KOPT-K1 (cell line): ENCODE results near the gene PTPRN2.
A peak's percentile ranks its signal among the peaks of the same experiment; 100 is the strongest.
"Not testable (repeated sequence)": the region's sequence is repeated elsewhere in the genome, so short reads cannot be mapped to it uniquely, and the experiment has no call there.

Source experiments
- H3K27ac ChIP-seq: fragments of 200-600 bp; sonication (generic); 2 replicates; pipeline ENCODE4 v1.5.1; 2016; ENCODE audit warnings: antibody characterized with exemption, mild to moderate bottlenecking, low read depth, low read length; ENCODE audit not compliant: poor library complexity, severe bottlenecking
- H3K36me3 ChIP-seq: fragments of 200-600 bp; sonication (generic); 2 replicates; pipeline ENCODE4 v1.5.1; 2017; ENCODE audit warnings: antibody characterized with exemption, mild to moderate bottlenecking, low read length, moderate library complexity; ENCODE audit not compliant: insufficient read depth
- H3K9me3 ChIP-seq: fragments of 200-600 bp; sonication (generic); 2 replicates; pipeline ENCODE4 v1.5.1; 2017; ENCODE audit warnings: antibody characterized with exemption, low read length, mild to moderate bottlenecking; ENCODE audit not compliant: insufficient read depth, poor library complexity, severe bottlenecking

PTPRN2 gene

DNA sequence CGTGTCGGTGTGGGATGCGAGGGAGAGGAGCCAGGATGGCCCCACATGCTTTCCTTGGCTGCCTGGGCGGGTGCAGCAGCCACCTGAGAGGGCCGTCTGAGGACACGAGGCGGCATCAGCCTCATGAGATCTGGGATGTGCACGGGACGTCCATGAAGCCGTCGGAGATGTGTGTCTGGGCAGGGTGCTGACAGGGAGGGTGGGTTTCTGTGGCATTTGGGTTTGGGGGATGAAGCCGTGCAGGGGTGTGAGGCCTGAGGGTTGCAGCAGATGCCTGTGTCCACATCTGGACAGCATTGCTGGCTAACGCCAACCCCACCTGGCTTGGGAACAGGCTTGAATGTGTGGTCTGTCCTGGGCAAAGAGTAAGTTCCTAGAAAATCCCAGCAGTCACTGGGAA lies 1071.3 kb downstream of the PTPRN2 start:
- Histone ChIP-seq H3K9me3 (no peaks in the 10 kb centered on the region), H3K27ac (no peak overlapping the region), H3K36me3 (no peaks in the 10 kb centered on the region)

GRCh38 chr7:157515342-157516041 lies 1072.1 kb downstream of the PTPRN2 start:
- no peaks in the 10 kb centered on the region for H3K9me3 ChIP-seq
- H3K27ac ChIP-seq: no peak overlapping the region
- H3K36me3 ChIP-seq: no peaks in the 10 kb centered on the region

DNA sequence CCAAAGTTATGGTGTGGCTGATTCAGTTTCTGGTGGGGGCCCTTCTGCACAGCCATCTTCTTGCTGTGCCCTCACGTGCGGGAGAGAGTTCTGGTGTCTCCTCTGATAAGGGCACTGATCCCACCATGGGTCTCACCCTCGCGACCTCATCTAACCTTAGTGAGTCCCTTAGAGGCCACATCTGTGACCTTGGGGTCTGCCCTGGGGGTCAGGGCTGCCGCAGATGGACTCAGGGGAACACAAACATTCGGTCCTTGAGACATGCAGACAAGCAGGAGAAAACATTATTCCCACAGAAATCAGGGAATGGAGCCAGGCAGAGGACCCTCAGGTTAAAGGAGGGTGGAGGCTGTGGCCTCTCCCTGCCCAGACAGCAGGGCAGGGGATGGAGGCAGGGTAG lies 1072.9 kb downstream of the PTPRN2 start:
- Histone ChIP-seq H3K27ac (no peak overlapping the region), H3K9me3 (no peaks in the 10 kb centered on the region), H3K36me3 (no peaks in the 10 kb centered on the region)

DNA sequence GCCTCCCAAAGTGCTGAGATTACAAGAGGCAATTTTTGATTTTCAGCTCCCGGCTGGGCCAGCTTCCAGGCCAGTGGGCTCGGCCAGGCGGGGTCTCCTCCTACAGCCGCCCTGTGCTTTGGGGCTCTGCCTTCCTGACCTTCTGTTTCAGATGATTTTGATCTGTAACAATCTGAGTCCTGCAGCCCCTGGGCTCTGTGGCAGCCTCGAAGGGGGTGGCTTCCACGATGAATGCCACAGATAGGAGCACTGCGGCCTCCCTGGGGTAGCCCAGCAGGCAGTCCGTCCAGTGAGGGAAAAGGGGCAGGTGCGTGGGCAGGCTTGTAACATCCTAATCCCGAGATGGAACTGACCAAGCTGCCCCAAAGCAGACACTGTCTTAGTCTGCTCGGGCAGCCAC lies 1073.3 kb downstream of the PTPRN2 start:
- H3K9me3 ChIP-seq: peaks cover 4% of the 10 kb centered on the region
- H3K27ac ChIP-seq: no peak overlapping the region
- no peaks in the 10 kb centered on the region for H3K36me3 ChIP-seq

GRCh38 chr7:157513682-157514081 lies 1073.9 kb downstream of the PTPRN2 start:
- Histone ChIP-seq H3K9me3 (peaks cover 4% of the 10 kb centered on the region), H3K36me3 (no peaks in the 10 kb centered on the region), H3K27ac (no peak overlapping the region)

GRCh38 chr7:157513162-157513621 lies 1074.4 kb downstream of the PTPRN2 start:
- peaks cover 4% of the 10 kb centered on the region for H3K9me3 ChIP-seq
- H3K36me3 ChIP-seq: no peaks in the 10 kb centered on the region
- H3K27ac ChIP-seq: no peak overlapping the region

GRCh38 chr7:157509226-157509625 lies 1078.4 kb downstream of the PTPRN2 start:
- Histone ChIP-seq H3K27ac (no peak overlapping the region), H3K9me3 (peaks cover 17% of the 10 kb centered on the region), H3K36me3 (no peaks in the 10 kb centered on the region)

- Histone ChIP-seq H3K27ac (no peak overlapping the region), H3K9me3 (peaks cover 17% of the 10 kb centered on the region), H3K36me3 (no peaks in the 10 kb centered on the region)
Measured at GRCh38 chr7:157508477-157508881, 1079.1 kb downstream of the PTPRN2 start.

- peaks cover 17% of the 10 kb centered on the region for H3K9me3 ChIP-seq
- no peaks in the 10 kb centered on the region for H3K36me3 ChIP-seq
- no peak overlapping the region for H3K27ac ChIP-seq
Measured at GRCh38 chr7:157507987-157508386, 1079.6 kb downstream of the PTPRN2 start.

GRCh38 chr7:157506268-157506667 lies 1081.4 kb downstream of the PTPRN2 start:
- Histone ChIP-seq H3K9me3 (peaks cover 17% of the 10 kb centered on the region), H3K36me3 (no peaks in the 10 kb centered on the region)

DNA sequence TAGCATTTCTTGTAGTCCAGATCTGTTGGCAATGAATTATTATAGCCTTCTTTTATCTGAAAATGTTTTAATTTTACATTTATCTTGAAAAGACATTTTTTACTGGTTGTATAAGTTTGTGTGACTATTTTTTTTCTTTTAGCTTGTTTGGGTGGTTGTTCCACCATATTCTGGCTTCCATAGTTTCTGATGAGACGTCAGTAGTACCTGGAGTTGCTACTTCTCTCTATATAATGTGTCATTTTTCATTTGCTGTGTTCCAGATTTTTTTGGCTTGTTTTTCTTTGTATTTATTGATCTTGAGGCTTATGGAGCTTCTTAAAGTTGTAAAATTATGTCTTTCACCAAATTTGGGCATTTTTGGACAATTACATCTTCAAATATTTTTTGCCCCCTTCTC lies 1082.0 kb downstream of the PTPRN2 start:
- no peak overlapping the region for H3K27ac ChIP-seq
- peaks cover 17% of the 10 kb centered on the region for H3K9me3 ChIP-seq
- H3K36me3 ChIP-seq: no peaks in the 10 kb centered on the region

More at GRCh38 chr7:157506268-157506667, 1081.4 kb downstream of the PTPRN2 start:
- no peak overlapping the region for H3K27ac ChIP-seq

DNA sequence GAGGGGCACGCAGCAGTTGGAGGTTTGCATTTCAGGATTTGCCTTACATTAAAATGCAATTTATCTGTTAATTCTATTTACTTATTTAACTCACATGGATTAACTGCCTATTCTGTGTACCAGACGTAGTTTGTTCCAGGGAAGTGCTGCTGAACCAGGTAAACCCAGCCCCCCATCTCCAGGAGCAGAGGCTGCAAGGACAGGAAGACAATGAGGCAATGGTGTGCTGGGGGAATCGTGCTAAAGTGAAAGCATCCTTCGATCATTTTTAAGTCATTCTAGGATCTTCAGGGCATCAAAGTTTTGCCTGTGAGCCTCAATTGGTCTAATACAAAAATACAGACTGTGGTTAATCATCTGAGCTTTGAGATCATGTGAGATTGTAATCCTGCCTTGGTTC lies 1084.4 kb downstream of the PTPRN2 start:
- no peaks in the 10 kb centered on the region for H3K36me3 ChIP-seq
- peak overlapping the region; percentile 48 for H3K27ac ChIP-seq
- H3K9me3 ChIP-seq: peaks cover 14% of the 10 kb centered on the region

DNA sequence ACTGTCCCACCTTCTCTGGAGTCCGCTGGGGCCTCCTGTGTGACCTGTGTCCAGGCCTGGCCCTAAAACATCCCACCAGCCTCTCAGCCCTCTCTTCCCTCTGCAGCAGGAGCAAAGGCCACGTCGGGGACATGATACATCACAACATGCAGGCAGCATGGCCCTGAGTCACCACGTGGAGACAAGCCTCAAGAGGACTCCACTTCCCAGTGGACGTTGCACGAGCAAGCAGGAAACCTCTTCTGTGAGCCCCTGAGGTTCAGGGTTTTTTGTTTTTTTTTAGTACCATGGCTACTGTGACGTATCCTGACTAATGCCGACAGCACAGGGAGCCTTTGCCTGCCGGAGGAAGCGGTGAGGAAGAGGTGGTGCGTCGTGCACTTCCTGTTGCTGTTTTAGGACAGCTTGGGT lies 1084.9 kb downstream of the PTPRN2 start:
- H3K27ac ChIP-seq: peak overlapping the region; percentile 48
- H3K36me3 ChIP-seq: no peaks in the 10 kb centered on the region
- H3K9me3 ChIP-seq: peaks cover 14% of the 10 kb centered on the region

GRCh38 chr7:157501581-157501980 lies 1086.0 kb downstream of the PTPRN2 start:
- H3K9me3 ChIP-seq: peaks cover 12% of the 10 kb centered on the region
- no peaks in the 10 kb centered on the region for H3K36me3 ChIP-seq
- no peak overlapping the region for H3K27ac ChIP-seq

DNA sequence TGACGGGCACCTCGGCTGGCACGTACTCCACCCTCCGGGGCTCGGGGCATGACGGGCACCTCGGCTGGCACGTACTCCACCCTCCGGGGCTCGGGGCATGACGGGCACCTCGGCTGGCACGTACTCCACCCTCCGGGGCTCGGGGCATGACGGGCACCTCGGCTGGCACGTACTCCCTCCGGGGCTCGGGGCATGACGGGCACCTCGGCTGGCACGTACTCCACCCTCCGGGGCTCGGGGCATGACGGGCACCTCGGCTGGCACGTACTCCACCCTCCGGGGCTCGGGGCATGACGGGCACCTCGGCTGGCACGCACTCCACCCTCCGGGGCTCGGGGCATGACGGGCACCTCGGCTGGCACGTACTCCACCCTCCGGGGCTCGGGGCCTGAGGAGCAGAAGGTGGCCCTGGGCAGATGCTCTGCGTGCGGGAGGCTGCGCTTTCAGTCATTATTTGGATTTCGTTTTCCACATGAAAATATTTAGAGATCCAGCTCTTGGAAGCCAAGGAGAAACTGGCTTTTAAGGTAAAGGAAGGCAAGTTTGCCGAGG lies 1086.6 kb downstream of the PTPRN2 start:
- not testable (repeated sequence) for H3K9me3 ChIP-seq, H3K27ac ChIP-seq, H3K36me3 ChIP-seq
